Measurements from ENCODE around the gene ALCAM.

The ALCAM gene

GRCh38 chr3:105366326-105367062 is at the start of gene ALCAM:
TSS of gene ALCAM (plus strand) at chr3:105366909.
- in situ Hi-C loops (cut with MboI; ENCODE audit: low pct_unique_long_range_greater_than_20kb, low sequenced_read_pairs), result no loop called here
- peak; percentile 95 for DNase-seq

- in situ Hi-C loops (cut with MboI; ENCODE audit: low pct_unique_long_range_greater_than_20kb, low sequenced_read_pairs), result no loop called here
- DNase-seq, result no peak
Measured at GRCh38 chr3:105317841-105318240, 48.9 kb upstream of the ALCAM start.

DNA sequence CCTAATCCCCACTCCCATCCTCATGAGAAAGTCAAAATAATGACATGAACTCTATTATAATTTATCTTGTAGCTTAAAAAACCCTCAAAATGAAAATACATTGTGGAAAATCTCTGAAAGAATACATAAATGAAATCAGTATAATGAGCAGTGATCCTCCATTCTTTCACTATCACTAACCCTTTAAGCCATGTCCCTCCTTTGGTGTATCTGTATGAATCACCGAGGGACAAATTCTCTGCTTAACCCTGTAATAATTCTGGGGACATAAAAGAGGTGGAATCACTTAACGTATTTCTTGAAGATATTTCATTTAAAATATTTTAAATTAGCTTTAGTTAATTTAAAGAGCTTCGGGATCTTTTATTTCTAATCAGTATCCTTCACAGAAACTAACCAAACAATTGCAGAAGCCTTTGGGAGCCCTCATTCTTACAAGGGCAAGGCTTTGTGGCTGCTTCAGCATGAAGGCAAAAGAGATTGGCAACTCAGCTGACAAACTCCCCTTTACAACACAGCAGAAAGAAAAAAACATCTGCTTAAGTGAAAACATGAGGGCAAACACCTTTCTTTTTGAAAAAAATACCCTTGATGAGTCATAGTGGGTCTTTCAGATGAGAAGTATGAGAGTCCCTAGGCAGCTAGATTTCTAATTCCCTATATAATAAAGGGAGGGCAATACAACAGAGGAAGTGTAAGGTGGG is 44.0 kb upstream of the ALCAM start:
- in situ Hi-C loops (cut with MboI; ENCODE audit: low pct_unique_long_range_greater_than_20kb, low sequenced_read_pairs), result no loop called here
- no peak for DNase-seq

DNA sequence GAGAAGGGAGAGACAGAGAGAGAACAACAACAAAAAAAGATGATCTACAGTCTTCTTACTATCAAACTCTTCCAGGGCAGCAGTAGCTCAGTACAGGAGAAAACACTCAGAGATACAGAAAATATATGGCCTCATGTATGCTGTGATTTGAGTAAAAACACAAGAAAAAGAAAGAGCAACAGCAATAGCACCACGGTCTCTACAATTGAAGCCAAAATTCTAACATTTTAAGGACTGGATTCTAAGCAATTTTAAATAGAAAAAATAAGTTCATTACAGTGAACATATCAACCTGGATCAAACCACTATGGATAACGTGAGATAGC is 43.5 kb upstream of the ALCAM start:
- DNase-seq, result no peak
- in situ Hi-C loops (cut with MboI; ENCODE audit: low pct_unique_long_range_greater_than_20kb, low sequenced_read_pairs), result no loop called here

DNA sequence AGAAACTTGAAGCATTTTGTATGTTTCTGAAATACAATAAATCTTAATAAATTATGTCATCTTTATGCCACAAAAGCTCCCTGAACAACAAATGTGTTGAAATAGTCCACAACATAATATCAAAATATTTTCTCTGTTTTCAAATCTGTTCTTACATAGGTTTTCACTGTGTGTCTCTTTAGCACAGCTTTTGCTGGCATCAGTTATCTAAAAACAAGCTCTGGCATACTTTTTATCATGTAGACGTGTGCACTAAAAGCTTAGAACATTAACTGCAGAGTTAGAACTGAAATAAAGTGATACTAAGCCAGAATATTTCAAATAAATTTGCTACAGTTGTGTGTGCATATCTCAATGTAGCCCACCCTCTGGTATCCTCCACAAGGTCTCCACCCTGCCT is 41.8 kb upstream of the ALCAM start:
- in situ Hi-C loops (cut with MboI; ENCODE audit: low pct_unique_long_range_greater_than_20kb, low sequenced_read_pairs), result no loop called here

GRCh38 chr3:105327662-105328337 is 38.9 kb upstream of the ALCAM start:
- no peak for DNase-seq
- in situ Hi-C loops (cut with MboI; ENCODE audit: low pct_unique_long_range_greater_than_20kb, low sequenced_read_pairs), result no loop called here

More for the DNA sequence above, 41.8 kb upstream of the ALCAM start:
- no peak for DNase-seq

DNA sequence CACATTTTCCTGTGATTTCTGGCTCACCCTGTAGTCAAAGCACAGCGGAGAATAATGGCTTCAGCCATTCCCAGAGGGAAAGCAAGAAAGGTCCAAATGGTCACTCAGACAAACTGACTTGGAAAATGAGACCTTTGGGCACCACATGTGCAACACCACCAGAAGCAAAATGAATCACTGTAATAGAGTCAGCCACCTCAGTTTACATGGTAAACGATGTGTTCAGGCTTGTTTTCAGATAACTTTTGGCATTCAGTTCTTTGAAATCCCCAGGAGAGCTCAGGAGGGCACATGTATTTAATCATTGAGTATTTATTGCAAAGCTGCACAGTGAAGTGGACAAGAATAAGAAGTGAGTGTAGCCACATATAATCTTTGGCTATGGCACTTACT is 38.4 kb upstream of the ALCAM start:
- DNase-seq, result no peak
- in situ Hi-C loops (cut with MboI; ENCODE audit: low pct_unique_long_range_greater_than_20kb, low sequenced_read_pairs), result no loop called here

GRCh38 chr3:105332961-105333360 is 33.7 kb upstream of the ALCAM start:
- in situ Hi-C loops (cut with MboI; ENCODE audit: low pct_unique_long_range_greater_than_20kb, low sequenced_read_pairs), result no loop called here
- DNase-seq, result no peak

DNA sequence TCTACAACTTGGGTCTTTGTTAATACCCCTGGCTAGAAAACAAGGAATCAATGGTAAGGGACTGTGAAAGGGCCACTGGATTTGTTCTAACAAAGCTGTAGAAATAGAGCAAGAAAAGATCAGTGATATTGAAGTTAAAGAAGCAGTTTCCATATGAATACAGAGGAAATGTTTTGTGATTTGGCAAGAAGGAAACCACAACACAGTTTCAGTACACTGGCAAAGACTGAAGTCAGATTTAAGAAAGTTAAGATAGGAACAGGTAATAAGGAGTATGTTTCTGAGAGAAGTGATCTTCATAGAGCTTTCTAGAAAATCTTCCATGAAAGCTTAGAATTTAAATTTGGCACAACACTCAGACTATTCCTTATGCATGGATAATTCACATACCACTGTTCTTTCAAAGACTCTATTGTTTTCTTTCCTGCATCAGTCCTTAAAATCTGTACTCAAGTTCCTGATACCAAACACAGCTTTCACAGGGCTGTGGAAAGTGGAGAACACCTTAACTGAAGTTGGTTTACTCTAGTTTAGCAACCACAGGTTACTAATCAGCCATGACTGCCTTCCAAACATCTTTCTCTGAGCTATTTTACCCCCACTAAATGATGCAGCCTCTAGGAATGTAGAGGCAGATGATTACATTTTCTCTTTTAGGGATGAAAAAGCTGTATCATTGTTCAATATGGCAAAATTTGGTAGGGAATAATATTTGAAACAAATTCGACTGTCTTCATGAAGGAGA is 32.4 kb upstream of the ALCAM start:
- no peak for DNase-seq
- in situ Hi-C loops (cut with MboI; ENCODE audit: low pct_unique_long_range_greater_than_20kb, low sequenced_read_pairs), result no loop called here

DNA sequence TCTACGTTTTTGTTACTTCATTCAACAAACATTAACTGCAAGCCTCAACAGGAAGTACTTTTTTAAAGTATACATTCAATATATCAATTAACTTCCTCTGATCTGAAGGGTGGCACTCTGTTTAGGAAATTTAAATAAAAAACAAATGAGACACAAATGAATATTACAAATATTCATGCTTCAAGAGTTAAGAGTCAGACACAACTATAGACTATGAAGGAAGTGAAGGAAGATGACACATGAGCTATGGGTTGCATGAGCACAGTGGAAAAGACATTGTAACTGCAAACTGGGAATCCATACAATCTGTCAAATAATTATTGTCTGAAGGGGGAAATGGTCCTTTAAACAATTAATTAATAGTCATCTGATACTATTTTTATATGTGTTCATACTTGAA is 26.8 kb upstream of the ALCAM start:
- in situ Hi-C loops (cut with MboI; ENCODE audit: low pct_unique_long_range_greater_than_20kb, low sequenced_read_pairs), result no loop called here
- DNase-seq, result no peak

- in situ Hi-C loops (cut with MboI; ENCODE audit: low pct_unique_long_range_greater_than_20kb, low sequenced_read_pairs), result no loop called here
- no peak for DNase-seq
Measured at GRCh38 chr3:105343991-105344390, 22.7 kb upstream of the ALCAM start.

DNA sequence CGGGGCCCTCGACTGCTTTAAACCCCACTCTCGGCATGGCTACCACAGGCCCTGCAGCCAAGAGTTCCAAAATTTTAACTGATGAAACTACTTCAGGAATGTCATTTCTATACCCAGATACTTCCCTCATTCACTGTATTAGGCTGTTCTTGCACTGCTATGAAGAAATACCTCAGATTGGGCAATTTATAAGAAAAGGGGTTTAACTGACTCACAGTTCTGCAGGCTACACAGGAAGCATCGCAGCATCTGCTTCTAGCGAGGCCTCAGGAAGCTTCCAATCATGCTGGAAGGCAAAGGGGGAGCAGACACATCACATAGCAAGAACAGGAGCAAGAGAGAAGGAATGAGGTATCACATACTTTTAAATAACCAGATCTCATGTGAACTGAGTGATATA is 21.6 kb upstream of the ALCAM start:
- no peak for DNase-seq
- in situ Hi-C loops (cut with MboI; ENCODE audit: low pct_unique_long_range_greater_than_20kb, low sequenced_read_pairs), result no loop called here

GRCh38 chr3:105347625-105348302 is 18.9 kb upstream of the ALCAM start:
- DNase-seq, result no peak
- in situ Hi-C loops (cut with MboI; ENCODE audit: low pct_unique_long_range_greater_than_20kb, low sequenced_read_pairs), result no loop called here

DNA sequence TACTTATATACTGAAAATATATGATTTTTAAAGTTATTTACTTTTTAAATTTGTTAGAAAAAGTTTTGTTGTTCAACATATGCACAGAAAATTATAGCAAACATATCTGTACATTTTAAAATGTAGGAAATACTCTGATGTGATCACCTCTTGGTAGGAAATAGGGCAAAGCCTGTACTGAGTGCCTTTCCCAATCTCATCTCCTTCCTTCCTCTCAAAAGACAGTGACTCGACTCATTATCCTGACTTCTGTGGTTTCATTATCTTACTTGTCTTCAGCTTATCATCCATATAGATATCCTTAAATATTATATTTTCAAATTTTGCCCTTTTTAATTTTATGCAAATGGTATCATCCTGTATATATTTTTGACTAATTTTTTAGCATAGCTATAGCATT is 18.4 kb upstream of the ALCAM start:
- no peak for DNase-seq
- in situ Hi-C loops (cut with MboI; ENCODE audit: low pct_unique_long_range_greater_than_20kb, low sequenced_read_pairs), result no loop called here

- no peak for DNase-seq
- in situ Hi-C loops (cut with MboI; ENCODE audit: low pct_unique_long_range_greater_than_20kb, low sequenced_read_pairs), result no loop called here
Measured at GRCh38 chr3:105349684-105350387, 16.9 kb upstream of the ALCAM start.

DNA sequence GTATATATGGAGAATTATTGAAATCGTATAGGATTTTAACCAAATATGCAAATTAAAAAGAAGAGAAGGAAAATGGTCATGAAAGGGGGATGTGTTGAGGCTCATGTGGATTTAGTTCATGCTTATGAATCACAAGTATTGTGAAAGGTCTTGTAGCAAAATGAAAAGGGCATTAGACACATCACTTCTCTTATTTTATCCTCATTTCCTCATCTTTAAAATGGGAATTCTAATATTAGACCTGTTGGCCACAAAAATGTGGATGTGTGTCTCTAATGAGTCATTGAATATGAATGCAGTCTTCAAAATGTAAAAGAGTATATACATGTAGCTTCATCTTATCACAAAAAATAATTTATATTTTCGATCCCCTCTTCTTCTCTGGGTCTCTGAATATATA is 14.9 kb upstream of the ALCAM start:
- in situ Hi-C loops (cut with MboI; ENCODE audit: low pct_unique_long_range_greater_than_20kb, low sequenced_read_pairs), result no loop called here
- no peak for DNase-seq

- DNase-seq, result no peak
- in situ Hi-C loops (cut with MboI; ENCODE audit: low pct_unique_long_range_greater_than_20kb, low sequenced_read_pairs), result no loop called here
Measured at GRCh38 chr3:105352976-105353375, 13.7 kb upstream of the ALCAM start.

- DNase-seq, result no peak
- in situ Hi-C loops (cut with MboI; ENCODE audit: low pct_unique_long_range_greater_than_20kb, low sequenced_read_pairs), result no loop called here
Measured at GRCh38 chr3:105353485-105354161, 13.1 kb upstream of the ALCAM start.

All from KBM-7 (cell line).